Measurements from ENCODE around the gene ZBTB46.

ZBTB46 gene

DNA sequence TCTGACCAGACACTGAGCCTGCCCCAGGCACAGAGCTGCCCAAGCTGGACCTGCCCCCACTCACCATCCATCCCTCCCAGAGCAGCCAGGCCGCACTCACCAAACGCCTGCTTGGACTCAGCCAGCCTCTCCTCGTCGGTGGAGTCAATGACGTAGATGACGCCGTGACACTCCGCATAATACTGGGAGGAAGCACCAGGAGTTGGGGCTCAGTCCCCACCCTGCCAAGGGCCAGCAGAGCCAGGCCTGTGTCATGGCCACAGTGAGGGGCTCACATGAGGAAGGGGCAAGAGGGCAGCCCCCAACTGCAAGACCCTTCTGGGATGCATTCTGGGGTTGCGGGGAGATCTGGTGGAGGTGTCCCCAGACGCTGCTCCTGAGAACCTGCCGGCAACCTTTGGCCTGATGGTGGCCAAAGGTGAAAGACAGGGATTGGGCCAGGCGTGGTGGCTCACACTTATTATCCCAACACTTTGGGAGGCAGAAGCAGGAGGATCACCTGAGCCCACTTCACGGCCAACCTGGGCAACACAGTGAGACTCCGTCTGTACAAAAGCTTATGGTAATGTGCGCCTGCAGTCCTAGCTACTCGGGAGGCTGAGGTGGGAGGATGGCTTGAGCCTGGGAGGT lies 128.9 kb downstream of the ZBTB46 start:
- no peak for DNase-seq

GRCh38 chr20:63701329-63702035 lies 129.6 kb downstream of the ZBTB46 start:
- no peak for DNase-seq

- no peak for DNase-seq
Measured at GRCh38 chr20:63701051-63701328, 130.1 kb downstream of the ZBTB46 start.

DNA sequence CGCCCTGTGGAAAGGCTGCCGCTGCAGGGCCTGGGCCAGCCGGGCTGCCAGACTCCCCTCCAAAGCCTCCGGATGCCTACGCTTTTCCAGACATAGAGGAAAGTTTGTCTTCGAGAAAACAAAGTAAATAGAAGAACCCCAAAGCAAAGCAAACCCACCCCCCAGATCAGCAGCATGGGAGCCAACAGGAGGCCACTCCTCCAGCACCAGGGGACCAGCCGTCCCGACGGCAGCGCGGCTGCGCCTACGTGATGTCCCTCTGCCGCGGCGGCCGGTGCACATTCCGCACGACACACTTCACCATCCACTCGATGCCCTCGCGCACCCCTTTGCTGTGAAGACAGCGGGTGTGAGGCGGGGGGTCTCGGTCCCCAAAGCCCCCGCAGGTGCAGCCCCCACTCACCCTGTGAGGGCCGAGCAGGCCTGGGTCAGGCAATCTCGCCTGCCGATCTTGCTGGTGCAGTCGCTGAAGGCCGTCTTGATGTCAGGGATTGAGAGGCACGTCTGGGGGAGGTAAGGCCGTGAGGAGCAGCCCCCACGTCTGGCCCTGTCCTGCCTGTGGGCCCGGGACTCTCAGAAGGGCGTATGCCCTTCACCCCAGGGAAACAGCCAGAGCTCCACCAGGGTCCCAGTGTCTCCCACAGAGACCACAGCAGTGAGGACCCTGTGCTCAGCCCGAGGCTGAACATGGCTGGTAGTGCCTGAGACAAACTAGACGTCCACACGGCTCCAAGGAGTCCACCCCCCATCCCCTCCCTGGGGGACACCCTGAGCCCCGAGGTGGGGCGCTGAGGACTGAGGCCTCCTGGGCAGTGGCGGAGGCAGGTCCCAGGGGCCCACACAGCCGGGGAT lies 130.6 kb downstream of the ZBTB46 start:
- DNase-seq: no peak

GRCh38 chr20:63699466-63700198 lies 131.4 kb downstream of the ZBTB46 start:
- DNase-seq: no peak

- DNase-seq: no peak
Measured at GRCh38 chr20:63698739-63699465, 132.2 kb downstream of the ZBTB46 start.

- no peak for DNase-seq
Measured at GRCh38 chr20:63697868-63698545, 133.1 kb downstream of the ZBTB46 start.

DNA sequence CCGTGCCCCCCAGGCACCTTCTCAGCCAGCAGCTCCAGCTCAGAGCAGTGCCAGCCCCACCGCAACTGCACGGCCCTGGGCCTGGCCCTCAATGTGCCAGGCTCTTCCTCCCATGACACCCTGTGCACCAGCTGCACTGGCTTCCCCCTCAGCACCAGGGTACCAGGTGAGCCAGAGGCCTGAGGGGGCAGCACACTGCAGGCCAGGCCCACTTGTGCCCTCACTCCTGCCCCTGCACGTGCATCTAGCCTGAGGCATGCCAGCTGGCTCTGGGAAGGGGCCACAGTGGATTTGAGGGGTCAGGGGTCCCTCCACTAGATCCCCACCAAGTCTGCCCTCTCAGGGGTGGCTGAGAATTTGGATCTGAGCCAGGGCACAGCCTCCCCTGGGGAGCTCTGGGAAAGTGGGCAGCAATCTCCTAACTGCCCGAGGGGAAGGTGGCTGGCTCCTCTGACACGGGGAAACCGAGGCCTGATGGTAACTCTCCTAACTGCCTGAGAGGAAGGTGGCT lies 133.7 kb downstream of the ZBTB46 start:
- DNase-seq: no peak

- no peak for DNase-seq
Measured at GRCh38 chr20:63696628-63697356, 134.3 kb downstream of the ZBTB46 start, which contains the start of gene TNFRSF6B. Gene TNFRSF6B (plus strand): TSS chr20:63696652. CDS start chr20:63696768, 116 bp downstream.

- peak; percentile 44 for DNase-seq
Measured at GRCh38 chr20:63696306-63696627, 134.8 kb downstream of the ZBTB46 start.

GRCh38 chr20:63695424-63696305 lies 135.4 kb downstream of the ZBTB46 start:
- no peak for DNase-seq

DNA sequence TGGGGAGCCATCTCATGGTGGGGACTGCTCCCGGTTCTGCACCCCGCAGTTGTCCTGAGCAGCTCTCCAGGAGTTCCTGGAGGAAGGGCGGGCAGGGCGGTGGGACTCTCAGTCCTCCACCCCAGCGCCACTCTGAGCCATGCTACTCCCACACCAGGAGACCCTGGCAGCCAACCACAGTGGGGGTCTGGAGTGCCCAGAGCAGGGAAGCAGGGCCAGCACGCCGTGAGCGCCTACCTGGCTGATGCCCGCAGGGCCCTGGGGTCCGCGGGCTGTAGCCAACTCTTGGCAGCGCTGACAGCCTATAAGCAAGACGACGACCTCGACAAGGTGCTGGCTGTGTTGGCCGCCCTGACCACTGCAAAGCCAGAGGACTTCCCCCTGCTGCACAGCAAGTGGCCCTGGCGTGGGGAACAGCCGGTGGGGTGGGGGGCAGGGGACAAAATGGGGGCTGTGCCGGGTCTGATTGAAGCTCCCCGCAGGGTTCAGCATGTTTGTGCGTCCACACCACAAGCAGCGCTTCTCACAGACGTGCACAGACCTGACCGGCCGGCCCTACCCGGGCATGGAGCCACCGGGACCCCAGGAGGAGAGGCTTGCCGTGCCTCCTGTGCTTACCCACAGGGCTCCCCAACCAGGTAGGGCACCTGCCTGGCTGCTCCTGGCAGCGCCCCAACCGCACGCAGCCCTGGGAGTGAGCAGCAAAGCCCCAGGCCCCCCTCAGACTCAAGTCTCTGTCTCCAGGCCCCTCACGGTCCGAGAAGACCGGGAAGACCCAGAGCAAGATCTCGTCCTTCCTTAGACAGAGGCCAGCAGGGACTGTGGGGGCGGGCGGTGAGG lies 136.3 kb downstream of the ZBTB46 start:
- DNase-seq: no peak

DNA sequence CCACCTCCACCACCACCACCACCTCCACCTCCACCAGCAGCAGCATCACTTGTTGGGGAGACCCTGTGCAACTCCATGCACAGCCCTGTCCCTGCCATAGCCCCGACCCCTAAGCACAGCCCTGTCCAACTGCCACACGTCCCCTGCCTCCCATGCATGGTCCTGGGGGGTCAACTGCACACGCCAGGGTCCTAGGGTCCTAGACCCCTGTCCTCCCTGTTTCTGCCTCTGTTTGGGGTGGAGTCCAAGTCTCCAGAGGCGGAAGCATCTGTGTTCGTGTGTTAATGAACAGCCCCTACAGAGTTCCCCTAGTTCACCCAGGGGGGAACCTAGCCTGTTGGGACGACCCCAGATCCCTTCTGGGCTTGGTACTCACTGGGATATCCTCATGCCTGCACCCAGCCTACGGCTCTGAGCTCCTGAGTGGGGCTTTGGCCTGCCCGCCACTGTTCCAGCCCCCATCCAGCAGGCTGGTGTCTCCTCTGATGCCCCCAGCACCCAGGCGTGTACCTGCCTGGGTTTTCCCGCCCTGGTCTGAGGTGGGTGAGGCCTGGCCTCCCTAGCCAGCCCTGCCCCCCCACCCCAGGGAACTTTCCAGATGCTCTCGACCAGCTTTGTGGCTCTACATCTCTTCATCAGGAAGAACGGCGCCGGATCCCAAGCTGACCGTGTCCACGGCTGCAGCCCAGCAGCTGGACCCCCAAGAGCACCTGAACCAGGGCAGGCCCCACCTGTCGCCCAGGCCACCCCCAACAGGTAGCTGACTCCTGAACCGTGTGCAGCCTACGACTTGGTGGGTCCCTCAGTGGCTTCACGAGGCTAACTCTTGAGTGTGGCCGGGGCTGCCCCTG lies 137.1 kb downstream of the ZBTB46 start:
- DNase-seq: no peak

Data from CD4-positive, alpha-beta T cell treated with Interleukin-17A for 1 hour (primary cell).